Neural progenitor cell (in vitro differentiated cells): ENCODE data around the gene MAPK7. TPM values are rescaled to one million over a fixed set of nuclear protein-coding genes. Genes with fewer than 3 reads are reported as not detected.
A peak's percentile ranks its signal among the peaks of the same experiment; 100 is the strongest.

Experiments
- DNase-seq: peaks from one replicate; pipeline ENCODE4 v3.0.0-alpha.2; 2016; ENCODE audit warnings: low spot score
- H2AFZ ChIP-seq: fragments of 200-600 bp; sonication (generic); replicated peaks from 2 replicates; pipeline ENCODE4 v1.6.1; 2016; ENCODE audit warnings: antibody characterized with exemption
- H3F3A ChIP-seq: fragments of 200-600 bp; sonication (generic); 2 replicates; pipeline ENCODE4 v1.6.1; 2016; ENCODE audit warnings: antibody characterized with exemption, low read depth
- H3K27ac ChIP-seq: fragments of 200-600 bp; sonication (generic); 2 replicates; pipeline ENCODE4 v1.5.1; 2016; ENCODE audit warnings: mild to moderate bottlenecking
- H3K27me3 ChIP-seq: fragments of 200-600 bp; sonication (generic); 2 replicates; pipeline ENCODE4 v1.6.1; 2016; ENCODE audit warnings: mild to moderate bottlenecking, moderate library complexity
- H3K36me3 ChIP-seq: fragments of 200-600 bp; sonication (generic); 2 replicates; pipeline ENCODE4 v1.5.1; 2016
- H3K4me1 ChIP-seq: fragments of 200-600 bp; sonication (generic); 2 replicates; pipeline ENCODE4 v1.6.1; 2016; ENCODE audit warnings: mixed run types
- H3K4me2 ChIP-seq: fragments of 200-600 bp; sonication (generic); 2 replicates; pipeline ENCODE4 v1.6.1; 2016
- H3K4me3 ChIP-seq: fragments of 200-600 bp; sonication (generic); 2 replicates; pipeline ENCODE4 v1.5.1; 2016
- H3K79me2 ChIP-seq: fragments of 200-600 bp; sonication (generic); 2 replicates; pipeline ENCODE4 v1.6.1; 2016; ENCODE audit warnings: low read depth
- H3K9ac ChIP-seq: fragments of 200-600 bp; sonication (generic); 2 replicates; pipeline ENCODE4 v1.6.1; 2016
- H3K9me3 ChIP-seq: fragments of 200-600 bp; sonication (generic); 2 replicates; pipeline ENCODE4 v1.5.1; 2016; ENCODE audit warnings: low read depth
- H4K20me1 ChIP-seq: fragments of 200-600 bp; sonication (generic); 2 replicates; pipeline ENCODE4 v1.6.1; 2016; ENCODE audit warnings: low read depth
- H3K27ac Mint-ChIP-seq: 3 replicates; pipeline ENCODE4 v1.8.0; 2021; ENCODE audit warnings: mixed read lengths
- H3K27me3 Mint-ChIP-seq: 2 replicates; pipeline ENCODE4 v1.8.0; 2022; ENCODE audit warnings: low read depth, mild to moderate bottlenecking, inconsistent platforms, moderate library complexity, mixed read lengths; ENCODE audit not compliant: insufficient read depth
- H3K36me3 Mint-ChIP-seq: 3 replicates; pipeline ENCODE4 v1.8.0; 2021; ENCODE audit warnings: mixed read lengths
- H3K4me1 Mint-ChIP-seq: 3 replicates; pipeline ENCODE4 v1.8.0; 2021; ENCODE audit warnings: mixed read lengths
- H3K4me3 Mint-ChIP-seq: 3 replicates; pipeline ENCODE4 v1.8.0; 2021; ENCODE audit warnings: mild to moderate bottlenecking, moderate library complexity, mixed read lengths
- H3K9me3 Mint-ChIP-seq: 3 replicates; pipeline ENCODE4 v1.8.0; 2020; ENCODE audit warnings: mixed read lengths
- CTCF ChIP-seq: fragments of 200-600 bp; sonication (generic); IDR thresholded peaks from 2 replicates; pipeline ENCODE4 v1.5.1; 2017; ENCODE audit warnings: antibody characterized with exemption, mild to moderate bottlenecking
- EZH2 ChIP-seq: fragments of 200-600 bp; sonication (generic); IDR thresholded peaks from 2 replicates; pipeline ENCODE4 v1.6.1; 2017; ENCODE audit warnings: antibody characterized with exemption, mild to moderate bottlenecking, moderate library complexity
- EZH2phosphoT487 ChIP-seq: fragments of 200-600 bp; sonication (generic); IDR thresholded peaks from 2 replicates; pipeline ENCODE4 v1.6.1; 2017; ENCODE audit warnings: antibody characterized with exemption
- total RNA-seq: library from RNA; depleted of rRNA; stranded (reverse); fragments of >200 nt; gene quantifications from 2 replicates; pipeline ENCODE4 v1.2.3, GENCODE V29; 2015; ENCODE audit warnings: low replicate concordance

The MAPK7 gene
- total RNA-seq, 1 donor from 2014 or later = 12.2 TPM

GRCh38 chr17:19337712-19338023 lies 40.6 kb upstream of the MAPK7 start:
- Mint-ChIP-seq H3K4me3 (no peak overlapping the region), H3K27me3 (peaks cover 2% of the 10 kb centered on the region), H3K9me3 (peaks cover 2% of the 10 kb centered on the region), H3K36me3 (peaks cover 7% of the 10 kb centered on the region), H3K4me1 (peaks cover 30% of the 10 kb centered on the region), H3K27ac (peak overlapping the region; percentile 89)
- no peaks in the 10 kb centered on the region for H3K36me3 ChIP-seq
- no peaks in the 10 kb centered on the region for H3K79me2 ChIP-seq
- no peak for DNase-seq
- no peak overlapping the region for H2AFZ ChIP-seq
- peaks cover 6% of the 10 kb centered on the region for H3K4me1 ChIP-seq
- H3K4me2 ChIP-seq = no peak overlapping the region
- H3K9me3 ChIP-seq = no peaks in the 10 kb centered on the region
- TF ChIP-seq CTCF (no peak), EZH2 (no peak), EZH2phosphoT487 (no peak)
- H3K27me3 ChIP-seq = no peaks in the 10 kb centered on the region
- no peak overlapping the region for H3K4me3 ChIP-seq
- H3K27ac ChIP-seq = no peak overlapping the region
- H3F3A ChIP-seq = peaks cover 7% of the 10 kb centered on the region
- peaks cover 2% of the 10 kb centered on the region for H4K20me1 ChIP-seq
- H3K9ac ChIP-seq = no peak overlapping the region

DNA sequence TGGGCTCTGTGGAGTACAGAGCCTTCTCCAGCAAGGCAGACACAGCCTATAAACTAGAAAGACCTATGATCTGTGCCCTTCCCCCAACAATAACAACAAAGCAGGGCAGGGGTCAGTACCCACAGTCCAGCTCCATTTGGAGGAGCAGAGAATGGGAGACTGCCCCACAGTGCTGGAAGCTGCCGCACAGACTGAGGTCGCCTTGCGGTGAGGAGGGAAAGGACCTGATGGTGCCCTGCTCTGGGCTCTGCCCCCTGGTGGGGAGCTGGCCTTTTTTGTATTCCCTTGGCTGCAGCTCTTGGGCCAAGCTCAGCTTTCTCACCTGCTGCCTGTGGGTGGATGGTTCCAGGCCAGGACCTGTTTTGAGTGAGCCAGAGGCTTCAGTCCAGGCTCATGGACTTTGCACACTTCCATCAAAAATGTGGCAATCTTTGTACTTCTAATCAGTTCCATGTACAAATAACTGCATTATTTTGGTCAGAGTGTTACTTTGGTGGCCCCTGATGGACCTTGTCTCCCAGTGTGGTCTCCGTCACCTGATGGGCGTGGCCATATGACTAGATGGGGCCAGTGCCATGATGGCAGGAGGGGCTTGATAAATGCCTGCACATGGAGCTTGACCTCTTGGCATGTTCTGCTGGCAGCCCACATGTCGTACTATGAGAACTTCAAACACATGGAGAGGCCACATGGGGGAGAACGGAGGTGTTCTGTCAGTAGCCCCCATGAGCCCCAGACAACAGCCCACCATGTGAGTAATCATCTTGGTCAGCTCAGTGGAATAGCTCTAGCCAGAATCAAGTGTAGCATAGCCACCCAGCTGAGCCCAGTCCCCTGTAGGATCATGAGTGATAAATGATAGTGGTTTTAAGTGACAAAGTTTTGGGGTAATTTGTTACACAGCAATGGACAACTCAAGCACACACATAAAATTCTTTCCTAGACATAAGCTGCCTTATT lies 40.0 kb upstream of the MAPK7 start:
- Histone ChIP-seq H2AFZ (no peak overlapping the region), H3K4me3 (no peak overlapping the region), H3K9me3 (no peaks in the 10 kb centered on the region), H3K27ac (no peak overlapping the region), H4K20me1 (peaks cover 2% of the 10 kb centered on the region), H3K4me2 (no peak overlapping the region), H3K27me3 (no peaks in the 10 kb centered on the region), H3K9ac (no peak overlapping the region), H3K79me2 (no peaks in the 10 kb centered on the region), H3K4me1 (peaks cover 6% of the 10 kb centered on the region), H3F3A (peaks cover 7% of the 10 kb centered on the region), H3K36me3 (no peaks in the 10 kb centered on the region)
- Mint-ChIP-seq H3K4me3 (no peak overlapping the region), H3K36me3 (peaks cover 5% of the 10 kb centered on the region), H3K9me3 (peaks cover 2% of the 10 kb centered on the region), H3K27ac (no peak overlapping the region), H3K27me3 (peaks cover 2% of the 10 kb centered on the region), H3K4me1 (peaks cover 29% of the 10 kb centered on the region)
- peak; percentile 57 for TF ChIP-seq CTCF
- no peak for TF ChIP-seq EZH2
- no peak for TF ChIP-seq EZH2phosphoT487
- peak; percentile 72 for DNase-seq

- H3K4me3 ChIP-seq = no peak overlapping the region
- no peak overlapping the region for H3K27ac ChIP-seq
- H3K27me3 ChIP-seq = no peaks in the 10 kb centered on the region
- H3K4me1 ChIP-seq = peaks cover 6% of the 10 kb centered on the region
- H3K9me3 ChIP-seq = no peaks in the 10 kb centered on the region
- H3K36me3 Mint-ChIP-seq = peaks cover 5% of the 10 kb centered on the region
- peaks cover 2% of the 10 kb centered on the region for H3K9me3 Mint-ChIP-seq
- peaks cover 7% of the 10 kb centered on the region for H3F3A ChIP-seq
- H3K27me3 Mint-ChIP-seq = peaks cover 2% of the 10 kb centered on the region
- no peak overlapping the region for H3K4me3 Mint-ChIP-seq
- peaks cover 2% of the 10 kb centered on the region for H4K20me1 ChIP-seq
- no peak overlapping the region for H2AFZ ChIP-seq
- no peak overlapping the region for H3K9ac ChIP-seq
- no peak overlapping the region for H3K4me2 ChIP-seq
- no peaks in the 10 kb centered on the region for H3K36me3 ChIP-seq
- TF ChIP-seq EZH2 (no peak), CTCF (no peak), EZH2phosphoT487 (no peak)
- no peak for DNase-seq
- H3K27ac Mint-ChIP-seq = no peak overlapping the region
- H3K79me2 ChIP-seq = no peaks in the 10 kb centered on the region
- H3K4me1 Mint-ChIP-seq = peaks cover 29% of the 10 kb centered on the region
Observed at GRCh38 chr17:19339341-19339815, 38.9 kb upstream of the MAPK7 start.
